Cerebellar nuclear complex (tissue), 1 donor: ENCODE data around the gene EDN2.

Experiments
- DNase-seq, 2 experiments: peaks; one replicate each; lab custom pipeline; 2025; lab: John Stamatoyannopoulos, UW

The EDN2 gene

DNA sequence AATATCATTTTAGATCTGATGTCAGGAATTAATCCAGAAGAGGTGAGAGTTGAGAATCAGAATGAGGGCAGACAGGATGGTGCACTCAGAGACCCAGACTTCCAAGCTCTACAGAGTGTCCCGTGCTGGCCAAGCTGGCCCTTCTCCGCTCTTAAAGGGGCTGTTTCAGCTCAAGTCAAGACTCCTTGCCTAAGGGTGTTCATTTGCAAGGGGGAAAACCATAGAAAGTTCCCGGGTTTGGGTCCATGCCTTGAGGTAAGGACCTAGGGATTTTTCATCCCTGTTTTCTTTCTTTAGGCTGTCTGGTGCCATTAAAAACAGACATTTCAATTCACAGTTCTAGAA, 47.5 kb downstream of the EDN2 start:
- no peak for DNase-seq

DNA sequence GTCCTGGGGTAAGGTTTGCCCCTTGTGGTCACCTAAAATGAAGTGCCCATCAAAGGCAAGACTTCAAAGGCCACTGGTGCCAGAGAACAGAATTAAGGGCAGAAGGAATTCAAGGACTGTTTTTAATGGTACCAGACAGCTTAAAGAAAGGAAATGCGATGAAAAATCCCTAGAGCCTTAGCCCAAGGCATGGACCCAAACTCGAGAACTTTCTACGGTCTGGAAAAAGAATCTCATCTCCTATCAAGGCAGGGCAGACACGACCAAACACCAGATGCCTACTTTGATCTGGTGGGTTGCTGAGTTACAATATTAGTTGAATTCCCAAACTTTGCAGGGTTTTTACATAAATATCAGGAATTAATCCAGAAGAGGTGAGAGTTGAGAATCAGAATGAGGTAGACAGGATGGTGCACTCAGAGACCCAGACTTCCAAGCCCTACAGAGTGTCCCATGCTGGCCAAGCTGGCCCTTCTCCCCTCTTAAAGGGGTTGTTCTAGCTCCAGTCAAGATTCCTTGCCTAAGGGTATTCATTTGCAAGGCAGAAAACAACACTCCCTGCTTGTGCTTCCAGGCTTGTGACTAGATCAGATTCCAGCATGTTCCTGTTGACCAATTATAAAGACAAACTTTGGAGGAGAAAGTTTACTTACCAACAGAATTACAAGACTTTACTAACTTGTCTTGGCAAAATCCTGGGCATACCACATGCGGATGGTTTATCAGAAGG, 48.0 kb downstream of the EDN2 start:
- no peak for DNase-seq

DNA sequence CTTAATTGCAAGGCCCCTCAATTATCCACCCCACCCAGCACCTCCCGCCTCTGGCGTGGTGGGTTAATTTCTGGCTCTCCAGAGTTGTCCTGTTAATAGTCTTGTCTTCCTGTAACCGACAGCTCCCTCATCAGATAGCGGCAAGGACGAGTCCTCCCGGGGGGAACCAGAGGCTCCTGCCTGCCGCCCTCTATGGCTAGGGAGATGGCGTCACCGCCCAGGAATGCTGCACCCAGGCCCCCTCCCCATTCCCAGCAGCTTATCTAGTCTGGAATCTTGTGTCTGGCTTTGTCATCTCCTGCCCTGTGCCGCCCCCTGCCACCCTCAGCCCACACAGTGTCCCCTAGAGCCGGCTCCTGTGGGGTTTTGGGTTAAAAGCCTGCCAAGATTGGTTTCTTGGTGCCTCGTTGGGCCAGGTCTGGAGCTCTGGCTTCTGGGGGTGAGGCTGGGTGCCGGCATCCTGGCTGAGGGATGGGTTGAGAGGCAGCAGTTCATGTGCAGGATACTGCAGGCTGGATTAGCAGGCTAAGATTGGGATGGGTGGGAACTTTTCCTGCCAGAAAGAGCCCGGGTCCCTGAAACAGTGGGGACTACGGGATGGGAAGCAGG, 48.8 kb downstream of the EDN2 start:
- DNase-seq: no peak

DNA sequence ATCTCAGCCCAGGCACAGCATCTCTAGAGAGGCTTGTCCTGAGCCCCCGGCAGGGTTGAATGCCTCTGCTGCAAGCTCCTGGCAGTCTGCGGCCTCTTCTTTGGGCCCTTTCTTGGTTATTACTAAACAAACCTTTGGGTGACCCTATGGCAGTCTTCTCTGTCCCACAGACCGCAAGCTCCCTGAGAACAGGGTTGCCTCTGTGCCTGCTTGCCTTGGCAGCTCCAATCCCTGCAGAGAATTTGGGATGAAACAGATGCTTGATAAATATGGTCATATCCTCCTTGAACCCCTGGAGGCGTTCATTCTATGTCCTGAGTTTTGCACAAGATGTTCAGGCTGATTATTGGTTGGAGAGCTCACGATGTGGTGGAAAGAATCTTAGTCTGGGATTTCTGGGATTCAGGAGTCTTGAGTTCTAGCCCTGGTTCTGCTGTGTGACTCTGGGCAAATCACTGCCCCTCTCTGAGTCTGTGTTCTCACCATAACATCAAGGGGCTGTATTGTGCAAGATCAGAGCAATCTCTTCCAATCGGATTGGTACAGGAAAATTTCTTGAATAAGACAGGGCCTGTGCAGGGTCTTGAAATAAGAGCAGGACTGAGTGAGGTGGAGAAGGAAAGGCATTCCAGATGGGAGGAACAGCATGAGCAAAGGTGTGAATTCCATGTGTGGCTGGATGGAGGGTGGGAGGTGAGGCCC, 49.6 kb downstream of the EDN2 start:
- DNase-seq: no peak

DNA sequence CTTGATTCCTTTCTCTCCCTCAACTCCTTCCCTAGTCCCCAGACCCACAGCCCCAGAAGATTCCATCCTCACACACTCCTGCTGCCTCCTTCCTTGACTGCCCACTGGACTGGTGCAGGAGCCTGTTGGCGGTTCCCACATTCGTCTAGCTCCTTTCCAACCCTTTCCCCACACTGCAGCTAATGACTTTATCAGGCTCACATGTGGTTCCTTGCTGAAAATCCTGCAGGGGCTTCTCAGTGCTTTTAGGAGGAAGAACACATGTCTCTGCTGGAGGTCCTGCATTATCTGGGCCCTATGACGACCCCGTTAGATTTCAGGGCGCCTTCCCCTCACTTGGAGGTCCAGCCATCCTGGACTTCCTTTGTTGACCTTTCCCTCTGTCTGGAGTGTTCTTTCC, 50.2 kb downstream of the EDN2 start:
- no peak for DNase-seq

DNA sequence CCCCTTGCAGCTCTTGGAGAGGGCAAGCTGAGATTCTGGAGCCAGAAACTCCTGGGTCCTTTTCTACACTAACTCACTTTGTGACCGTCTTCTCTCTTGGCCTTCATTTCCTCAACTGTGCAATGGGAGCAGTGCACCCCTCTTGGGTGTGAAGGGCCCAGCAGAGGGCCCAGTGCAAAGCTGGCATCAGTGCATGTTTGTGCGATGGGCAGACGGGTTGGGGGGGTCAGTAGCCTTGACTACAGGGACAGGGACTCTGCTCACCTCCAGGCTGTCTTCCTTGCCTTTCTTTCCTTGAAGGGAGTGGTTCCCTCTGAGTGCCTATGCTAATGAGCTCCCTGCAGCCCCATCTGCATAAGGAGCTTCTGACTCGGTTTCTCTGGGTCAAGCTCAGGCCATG, 51.0 kb downstream of the EDN2 start:
- DNase-seq: no peak

DNA sequence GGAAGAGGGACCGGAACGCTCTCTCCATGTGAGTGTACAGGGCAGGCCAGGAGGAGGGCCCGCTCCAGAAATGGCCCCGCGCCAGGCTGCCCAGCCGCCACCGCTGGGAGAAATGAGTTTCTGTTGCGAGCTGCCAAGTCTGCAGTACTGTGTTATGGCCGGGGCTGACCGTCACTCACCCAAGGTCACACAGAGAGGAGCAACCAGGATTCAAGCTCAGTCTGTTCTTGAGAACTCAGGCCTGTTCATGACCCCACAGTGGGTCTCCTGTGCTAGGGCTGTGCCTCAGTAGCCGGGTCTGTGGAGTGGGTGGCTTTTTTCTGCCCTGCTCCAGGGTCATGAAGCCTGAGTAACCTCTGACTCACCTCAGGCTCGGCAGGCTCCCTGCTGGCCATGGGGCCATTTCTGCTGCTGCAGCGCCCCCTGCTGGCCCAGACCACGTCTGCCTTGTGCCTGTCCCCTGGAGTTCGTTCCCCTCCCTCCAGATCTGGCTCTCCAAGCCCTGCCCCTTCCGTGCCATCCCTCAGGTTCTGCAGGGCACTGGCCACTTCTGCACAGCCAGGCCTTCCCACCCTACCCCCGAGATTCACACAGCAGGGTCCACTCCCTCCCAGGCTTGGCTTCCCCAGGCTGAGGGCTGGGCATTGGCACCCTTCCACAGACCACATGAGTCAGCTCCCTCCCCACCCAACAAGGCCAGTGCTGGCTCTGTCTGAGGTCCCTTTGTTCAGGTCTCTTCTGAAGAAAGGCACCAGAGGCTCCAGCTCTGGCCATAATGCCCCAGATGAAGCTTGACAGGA, 51.8 kb downstream of the EDN2 start:
- no peak for DNase-seq

DNA sequence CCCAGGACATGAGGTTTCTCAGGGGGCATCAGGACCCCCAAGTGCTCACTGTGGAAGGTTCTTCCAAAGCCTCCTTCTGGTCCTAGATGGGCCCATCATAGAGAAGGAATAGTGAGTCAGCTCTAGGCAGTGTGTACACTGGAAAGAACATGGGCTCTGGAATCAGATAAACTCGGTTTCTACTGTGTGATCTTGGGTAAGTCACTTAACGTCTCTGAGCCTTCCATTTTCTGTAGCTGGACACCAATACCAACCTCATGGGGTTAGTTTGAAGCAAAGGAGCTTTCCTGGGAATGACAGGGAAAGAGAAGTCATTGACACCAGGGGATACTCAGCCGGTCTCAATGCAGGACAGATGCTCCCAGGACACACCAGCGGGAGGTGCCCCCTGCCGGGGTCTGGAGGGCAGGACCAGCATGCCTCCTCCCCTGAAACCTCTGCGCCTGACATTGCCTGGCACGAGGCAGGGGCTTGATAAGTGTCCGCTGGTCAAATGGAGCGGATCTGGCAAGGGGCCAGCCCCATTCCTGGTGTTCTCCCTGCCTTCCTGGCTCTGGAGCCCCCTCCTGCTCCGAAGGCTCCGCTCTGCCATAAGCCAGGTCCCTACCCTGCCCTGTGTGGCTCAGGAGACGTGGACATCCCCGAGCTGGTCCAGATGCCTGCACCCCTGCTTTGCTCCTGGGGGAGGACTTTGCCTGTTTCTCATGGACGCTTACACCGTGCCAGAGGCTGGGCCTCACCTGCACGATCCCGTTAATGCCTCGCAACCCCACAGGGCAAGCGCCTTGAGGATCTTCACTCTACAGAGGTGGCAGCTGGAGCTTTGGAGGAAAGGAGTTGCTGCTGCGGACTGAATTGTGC, 52.8 kb downstream of the EDN2 start:
- no peak for DNase-seq

DNA sequence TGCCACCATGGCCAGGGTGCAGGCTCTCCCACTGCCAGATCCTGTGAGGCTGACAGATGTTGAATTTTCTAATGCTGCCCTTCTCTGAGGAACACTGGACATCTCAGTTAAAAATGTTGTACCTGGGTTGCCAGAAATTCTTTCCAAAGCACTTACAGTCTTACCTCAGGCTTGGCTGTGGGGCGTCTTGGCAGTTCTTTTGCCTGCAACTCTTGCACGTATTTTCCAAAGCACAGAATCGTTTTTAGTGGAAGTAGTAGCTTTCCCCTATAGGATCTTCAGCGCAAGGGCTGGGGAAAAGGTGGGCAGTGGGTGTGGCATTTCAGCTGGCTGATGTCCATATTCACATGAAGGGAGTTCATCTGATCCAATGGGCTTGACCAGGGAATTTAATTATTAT, 53.9 kb downstream of the EDN2 start:
- DNase-seq: no peak

DNA sequence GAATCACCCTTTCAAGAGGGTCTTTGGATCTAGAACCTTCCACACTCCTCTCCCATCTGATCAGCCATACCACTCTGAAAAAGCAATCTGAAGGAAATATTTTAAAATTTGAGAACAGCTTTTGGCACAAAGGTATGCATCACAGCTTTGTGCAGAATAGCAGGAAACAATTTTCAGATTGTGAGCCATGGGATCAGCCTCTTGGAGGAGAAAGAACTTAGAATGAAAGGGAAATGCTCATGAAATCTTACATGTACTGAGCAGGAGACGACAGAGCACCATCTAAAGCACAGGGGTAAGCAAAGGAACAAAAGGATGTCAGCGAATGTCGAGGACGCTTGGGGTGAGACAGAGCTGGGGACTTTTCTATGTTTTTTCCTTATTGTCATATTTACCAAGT, 54.4 kb downstream of the EDN2 start:
- no peak for DNase-seq

DNA sequence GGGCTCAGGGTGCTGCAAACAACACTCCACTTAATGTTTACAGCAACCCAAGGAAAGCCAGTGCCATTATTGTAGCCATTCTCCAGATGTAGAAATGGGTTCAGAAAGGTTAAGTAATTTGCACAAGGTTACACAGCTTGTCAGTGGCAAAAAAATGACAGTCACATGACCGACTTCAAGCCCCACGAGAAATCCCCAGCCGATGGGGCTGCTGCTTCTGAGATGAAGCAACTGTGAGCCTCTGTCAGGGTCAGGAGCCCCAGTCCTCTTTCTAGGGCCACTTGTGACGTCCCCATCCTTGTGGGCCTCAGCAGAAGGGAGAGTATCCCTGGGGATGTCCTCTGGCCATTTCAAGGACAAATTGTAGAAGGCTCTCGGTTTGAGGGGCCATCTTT, 54.8 kb downstream of the EDN2 start:
- DNase-seq: no peak
